GM21390 (cell line): ENCODE results near the gene ZNF800.
A peak's percentile ranks its signal among the peaks of the same experiment; 100 is the strongest.
"Not testable (repeated sequence)": the region's sequence is repeated elsewhere in the genome, so short reads cannot be mapped to it uniquely, and the experiment has no call there.

Source experiments
- ATAC-seq: cut with Tn5 transposase; IDR thresholded peaks from one replicate; pipeline ENCODE4 v1.9.1; 2021; ENCODE audit not compliant: unreplicated experiment

Gene ZNF800, protein sequence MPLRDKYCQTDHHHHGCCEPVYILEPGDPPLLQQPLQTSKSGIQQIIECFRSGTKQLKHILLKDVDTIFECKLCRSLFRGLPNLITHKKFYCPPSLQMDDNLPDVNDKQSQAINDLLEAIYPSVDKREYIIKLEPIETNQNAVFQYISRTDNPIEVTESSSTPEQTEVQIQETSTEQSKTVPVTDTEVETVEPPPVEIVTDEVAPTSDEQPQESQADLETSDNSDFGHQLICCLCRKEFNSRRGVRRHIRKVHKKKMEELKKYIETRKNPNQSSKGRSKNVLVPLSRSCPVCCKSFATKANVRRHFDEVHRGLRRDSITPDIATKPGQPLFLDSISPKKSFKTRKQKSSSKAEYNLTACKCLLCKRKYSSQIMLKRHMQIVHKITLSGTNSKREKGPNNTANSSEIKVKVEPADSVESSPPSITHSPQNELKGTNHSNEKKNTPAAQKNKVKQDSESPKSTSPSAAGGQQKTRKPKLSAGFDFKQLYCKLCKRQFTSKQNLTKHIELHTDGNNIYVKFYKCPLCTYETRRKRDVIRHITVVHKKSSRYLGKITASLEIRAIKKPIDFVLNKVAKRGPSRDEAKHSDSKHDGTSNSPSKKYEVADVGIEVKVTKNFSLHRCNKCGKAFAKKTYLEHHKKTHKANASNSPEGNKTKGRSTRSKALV

DNA sequence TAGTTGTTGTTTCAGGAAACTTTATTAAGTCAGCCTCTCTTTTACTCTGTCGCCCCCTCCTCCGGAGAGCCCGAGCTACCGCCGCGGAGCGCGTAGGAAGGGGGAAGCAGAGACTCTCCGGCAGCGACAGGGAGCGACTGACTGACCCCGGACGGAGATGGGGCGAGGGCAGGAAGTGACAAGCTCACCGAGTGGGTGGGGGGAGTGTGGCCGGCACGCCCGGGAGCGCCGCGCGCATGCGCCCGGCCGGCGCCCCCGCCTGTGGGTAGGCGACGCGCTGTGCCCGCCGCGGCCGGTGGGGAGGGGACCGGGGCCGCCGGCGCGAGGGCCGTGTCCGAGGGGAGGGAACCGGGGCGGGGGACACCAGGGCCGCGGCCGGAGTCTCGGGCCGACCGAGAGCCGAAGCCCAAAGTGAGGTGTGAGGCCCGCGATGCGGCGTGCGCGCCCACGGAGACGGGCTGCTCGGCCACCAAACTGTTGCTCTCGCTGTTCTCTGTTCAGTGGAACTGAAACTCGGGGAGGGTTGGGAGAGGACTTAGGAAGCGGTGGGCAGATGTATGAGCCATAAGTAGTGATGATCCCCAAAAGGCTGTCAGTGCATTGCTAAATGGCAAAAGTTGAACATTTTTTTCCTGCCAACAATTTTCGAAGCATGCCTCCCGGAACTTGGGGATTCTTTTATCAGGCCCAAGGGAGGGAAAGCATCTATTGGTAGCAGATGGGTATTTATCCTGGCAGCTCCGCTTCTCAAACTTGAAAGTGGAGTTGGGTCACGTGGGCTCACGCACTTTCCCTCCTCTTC lies at the start of gene ZNF800:
ZNF800 (minus strand) TSS at position 143 of the 802 bp plus-strand sequence. CDS start 1,151 bp downstream, outside the sequence.
- peak; percentile 76 for ATAC-seq

DNA sequence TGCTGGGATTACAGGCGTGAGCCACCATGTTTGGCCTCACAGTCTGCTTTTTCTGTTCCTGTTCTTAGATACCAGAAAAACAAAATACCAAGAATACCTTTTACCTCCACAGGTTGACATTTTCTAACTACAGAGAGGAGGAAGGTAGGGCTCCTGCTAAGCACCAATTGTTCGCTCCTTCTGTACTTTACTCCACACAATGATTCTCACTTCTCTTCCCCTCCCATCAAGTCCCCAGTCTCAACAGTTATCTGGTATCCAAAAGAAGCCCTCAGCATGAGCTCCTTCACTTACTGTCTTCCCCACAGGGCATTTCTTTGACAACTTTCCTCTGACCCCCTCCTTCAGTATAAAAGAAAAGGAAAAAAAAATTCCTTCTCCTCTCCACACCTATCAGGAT lies 47.7 kb upstream of the ZNF800 start:
- no peak for ATAC-seq

DNA sequence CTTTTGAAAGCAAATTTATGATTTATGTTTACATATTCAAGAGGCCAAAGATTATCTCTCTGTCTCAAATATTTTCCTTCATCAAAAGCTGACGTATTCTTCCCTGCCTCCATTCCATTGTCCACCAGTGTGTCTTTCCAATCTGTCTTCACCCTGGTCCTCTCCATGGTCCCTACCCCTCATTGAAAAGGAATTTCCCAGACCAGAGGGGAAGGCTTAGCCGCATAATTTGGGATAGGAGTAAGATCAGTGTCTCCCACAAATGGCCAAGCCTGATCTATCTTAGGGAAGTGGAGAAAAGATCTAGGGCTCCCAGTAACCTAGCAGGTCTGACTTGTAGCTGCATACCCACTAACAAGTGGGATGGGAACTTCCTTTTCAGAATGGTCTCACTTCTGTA lies 46.3 kb upstream of the ZNF800 start:
- ATAC-seq, result no peak

DNA sequence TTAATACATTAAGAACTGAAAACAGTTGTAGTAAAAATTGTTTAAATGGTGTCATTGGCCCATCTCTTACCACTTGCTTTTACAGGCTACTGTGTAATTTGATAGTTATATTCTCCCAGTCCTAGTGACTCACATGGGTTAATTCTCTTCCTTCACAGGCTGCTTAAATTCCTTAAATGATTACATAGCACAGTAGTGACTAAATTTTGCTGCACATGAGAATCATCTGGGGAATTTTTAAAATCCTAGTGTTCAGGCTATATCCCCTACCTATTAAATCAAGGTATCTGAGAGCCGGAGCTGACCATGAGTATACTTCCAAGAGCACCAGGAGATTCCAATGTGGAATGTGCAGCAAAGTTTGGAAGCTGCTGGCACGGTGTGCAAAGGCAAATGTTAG lies 45.3 kb upstream of the ZNF800 start:
- ATAC-seq, result no peak

DNA sequence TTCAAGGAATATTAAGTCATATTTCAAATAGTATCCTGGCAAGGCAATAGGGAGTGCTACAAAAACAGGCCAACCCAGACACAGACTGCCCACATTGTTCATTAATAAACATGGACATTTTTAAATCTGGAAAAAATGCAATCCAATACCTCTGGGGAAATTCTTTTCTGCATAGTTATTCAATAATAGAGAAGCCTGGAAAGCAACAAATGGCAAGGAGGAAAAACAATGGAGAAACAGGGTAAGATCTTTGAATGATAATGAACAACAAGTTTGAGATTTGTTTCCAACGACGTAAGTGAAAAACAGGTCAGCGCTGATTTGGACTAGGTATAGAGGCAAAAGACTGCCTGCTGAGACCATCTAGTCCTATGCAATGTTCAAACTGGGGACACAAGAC lies 44.7 kb upstream of the ZNF800 start:
- no peak for ATAC-seq

DNA sequence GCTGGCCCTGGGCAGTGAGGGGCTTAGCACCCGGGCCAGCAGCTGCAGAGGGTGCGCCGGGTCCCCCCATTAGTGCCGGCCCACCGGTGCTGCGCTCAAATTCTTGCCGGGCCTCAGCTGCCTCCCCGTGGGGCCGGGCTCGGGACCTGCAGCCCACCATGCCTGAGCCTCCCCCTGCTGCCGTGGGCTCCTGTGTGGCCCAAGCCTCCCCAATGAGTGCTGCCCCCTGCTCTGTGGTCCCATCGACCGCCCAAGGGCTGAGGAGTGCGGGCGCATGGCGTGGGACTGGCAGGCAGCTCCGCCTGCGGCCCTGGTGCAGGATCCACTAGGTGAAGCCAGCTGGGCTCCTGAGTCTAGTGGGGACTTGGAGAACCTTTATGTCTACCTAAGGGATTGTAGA lies 36.8 kb upstream of the ZNF800 start:
- ATAC-seq, result not testable (repeated sequence)

DNA sequence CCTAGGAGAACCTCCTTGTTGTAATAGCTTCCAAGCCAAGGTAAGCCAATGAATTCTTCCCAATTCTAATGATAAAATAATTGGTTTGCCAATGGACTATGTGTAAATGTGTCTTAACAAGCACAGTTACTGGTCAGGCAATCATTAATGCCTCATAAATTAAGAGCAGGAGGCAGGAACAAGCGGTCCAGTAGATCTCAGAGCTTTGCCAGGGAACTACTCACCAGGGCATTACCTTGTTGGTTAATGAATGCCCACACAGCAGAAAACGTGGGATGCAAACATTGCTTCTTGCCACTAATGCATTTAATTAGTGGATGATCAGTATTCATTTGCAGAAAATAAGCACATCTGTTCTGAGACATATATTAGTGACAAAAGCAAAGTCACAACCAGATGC lies 26.7 kb upstream of the ZNF800 start:
- no peak for ATAC-seq

DNA sequence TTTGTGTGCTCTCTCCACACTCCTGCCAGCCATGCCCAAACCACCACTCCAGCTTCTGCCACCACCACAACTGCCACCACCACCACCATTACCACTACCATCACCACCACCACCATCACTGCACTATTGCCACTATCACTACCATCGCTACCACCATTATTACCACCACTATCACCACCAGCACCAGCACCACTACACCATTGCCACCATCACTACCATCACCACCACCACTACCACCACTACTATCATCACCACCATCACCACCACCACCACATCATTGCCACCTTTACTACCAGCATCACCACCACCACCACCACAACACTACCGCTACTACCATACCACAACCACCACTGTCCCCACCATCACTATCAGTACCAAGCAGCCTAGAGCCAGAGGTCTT lies 26.0 kb upstream of the ZNF800 start:
- no peak for ATAC-seq

DNA sequence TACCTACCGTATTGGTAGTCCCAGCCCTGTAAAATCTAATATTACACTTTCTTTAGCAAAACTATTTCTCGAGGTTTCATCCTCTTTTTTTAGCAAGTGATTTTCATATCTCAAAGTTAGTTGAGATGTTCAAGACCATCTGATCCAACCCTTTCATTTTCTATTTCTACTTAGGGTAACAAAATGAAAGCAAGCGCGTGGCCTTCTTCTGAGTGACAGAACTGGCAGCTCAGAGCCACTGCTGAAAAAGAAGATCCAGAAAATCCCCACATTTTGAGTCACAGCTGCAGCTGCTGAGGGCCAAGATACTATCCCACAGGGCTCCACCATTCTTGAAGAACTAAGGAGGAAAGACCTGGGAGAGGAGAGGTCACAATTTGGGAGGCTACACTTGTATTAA lies 24.8 kb upstream of the ZNF800 start:
- ATAC-seq, result peak; percentile 82

DNA sequence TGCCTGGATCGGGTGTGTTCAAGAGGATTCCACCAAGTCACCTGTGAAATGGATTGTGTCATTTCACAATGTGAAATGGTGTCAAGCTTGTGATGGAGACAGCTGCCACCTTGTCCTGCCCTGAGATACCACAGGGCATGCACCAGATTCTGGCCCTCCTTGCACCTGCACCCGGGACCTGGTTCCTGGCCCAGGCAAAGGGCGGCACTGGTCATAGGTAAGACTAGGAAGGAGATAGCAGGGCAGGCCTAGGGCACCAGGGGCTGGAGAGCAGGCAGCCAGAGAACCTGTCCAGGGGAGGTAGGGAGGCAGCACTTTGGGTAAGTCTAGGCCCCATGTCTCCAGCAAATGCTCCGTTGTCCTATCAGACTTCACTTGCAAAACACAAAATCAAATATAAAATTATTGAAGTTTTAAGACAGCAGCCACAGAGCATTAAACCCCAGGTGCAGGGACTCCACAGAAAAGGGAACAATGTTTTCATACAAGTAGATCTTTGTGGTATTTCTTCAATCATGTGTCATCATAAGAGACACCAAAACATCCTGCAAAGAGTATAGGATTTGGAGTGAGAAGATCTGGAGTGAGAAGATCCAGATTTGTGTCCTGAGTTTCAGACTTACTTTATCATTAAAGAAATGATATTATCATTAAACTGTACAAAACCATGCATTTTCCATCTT lies 22.7 kb upstream of the ZNF800 start:
- no peak for ATAC-seq

DNA sequence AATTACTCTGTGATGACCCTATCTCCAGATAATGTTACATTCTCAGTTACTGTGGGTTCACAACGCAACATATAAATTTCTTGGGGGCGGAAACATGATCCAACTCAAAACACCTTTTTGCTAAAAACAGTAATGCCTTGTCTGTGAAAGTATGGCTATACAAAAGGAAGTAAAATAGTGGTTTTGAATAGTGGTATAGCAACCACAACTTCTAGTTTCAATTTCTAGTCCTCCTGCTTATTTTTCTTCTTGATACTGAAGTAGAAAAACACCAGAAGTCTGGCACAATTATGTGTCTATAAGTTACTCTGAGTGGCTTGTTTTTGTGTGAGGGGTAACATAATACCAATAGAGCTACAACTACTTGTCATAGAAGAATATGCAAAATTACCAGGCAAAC lies 21.5 kb upstream of the ZNF800 start:
- ATAC-seq, result peak; percentile 51

DNA sequence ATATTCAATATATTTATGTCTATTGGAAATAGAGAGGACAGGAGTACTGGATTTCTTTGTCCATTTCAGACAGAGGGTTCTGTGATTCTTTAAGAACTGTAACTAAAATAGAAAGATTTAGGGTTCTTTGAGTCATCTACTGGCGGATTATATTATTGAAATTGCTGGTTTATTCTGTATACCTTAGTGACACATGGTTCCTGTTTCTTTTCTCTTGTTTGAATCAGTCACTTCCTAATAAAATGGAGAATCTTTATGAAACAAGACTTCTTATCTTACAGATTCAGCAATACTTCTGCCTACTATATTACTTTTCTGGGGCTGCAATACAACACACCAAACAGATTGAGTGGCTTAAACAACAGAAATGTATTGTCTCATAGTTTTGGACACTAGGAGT lies 20.8 kb upstream of the ZNF800 start:
- ATAC-seq, result no peak

DNA sequence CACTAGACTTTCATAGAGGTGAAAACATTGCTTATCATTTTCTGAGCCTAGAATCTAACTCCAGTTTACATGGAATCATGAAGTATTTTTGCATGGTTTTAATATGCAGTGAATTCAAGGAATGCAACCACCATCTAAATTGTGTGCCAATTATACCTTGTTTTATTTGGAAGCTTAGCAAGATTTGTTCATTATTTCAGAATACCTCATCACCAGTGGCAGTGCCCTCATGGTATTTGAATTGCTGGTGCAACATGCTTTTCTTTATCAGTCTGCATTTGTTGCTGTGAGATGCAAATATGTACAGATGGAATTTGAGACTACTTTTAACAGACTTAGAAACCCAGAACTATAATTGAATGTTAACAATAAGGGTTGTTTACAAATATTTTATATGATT lies 18.7 kb upstream of the ZNF800 start:
- ATAC-seq, result no peak

DNA sequence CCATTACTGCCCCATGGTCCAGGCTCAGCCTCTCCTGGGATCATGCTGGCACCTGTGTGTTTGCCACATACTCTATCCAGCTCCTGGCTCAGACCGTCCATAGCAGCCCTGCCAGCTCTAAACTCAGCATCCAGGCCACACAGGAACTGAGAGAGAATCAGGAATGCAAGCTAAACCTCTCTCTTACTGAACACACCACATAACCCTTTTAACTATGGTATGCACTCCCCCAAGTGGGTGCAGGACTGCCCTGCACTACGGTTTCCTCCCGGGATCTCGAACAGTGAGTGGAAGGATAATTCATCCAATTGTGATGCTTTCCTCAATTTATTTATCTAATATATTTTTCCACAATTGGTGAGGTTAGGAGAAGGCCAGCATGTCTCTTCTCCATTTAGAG lies 17.1 kb upstream of the ZNF800 start:
- ATAC-seq, result no peak

DNA sequence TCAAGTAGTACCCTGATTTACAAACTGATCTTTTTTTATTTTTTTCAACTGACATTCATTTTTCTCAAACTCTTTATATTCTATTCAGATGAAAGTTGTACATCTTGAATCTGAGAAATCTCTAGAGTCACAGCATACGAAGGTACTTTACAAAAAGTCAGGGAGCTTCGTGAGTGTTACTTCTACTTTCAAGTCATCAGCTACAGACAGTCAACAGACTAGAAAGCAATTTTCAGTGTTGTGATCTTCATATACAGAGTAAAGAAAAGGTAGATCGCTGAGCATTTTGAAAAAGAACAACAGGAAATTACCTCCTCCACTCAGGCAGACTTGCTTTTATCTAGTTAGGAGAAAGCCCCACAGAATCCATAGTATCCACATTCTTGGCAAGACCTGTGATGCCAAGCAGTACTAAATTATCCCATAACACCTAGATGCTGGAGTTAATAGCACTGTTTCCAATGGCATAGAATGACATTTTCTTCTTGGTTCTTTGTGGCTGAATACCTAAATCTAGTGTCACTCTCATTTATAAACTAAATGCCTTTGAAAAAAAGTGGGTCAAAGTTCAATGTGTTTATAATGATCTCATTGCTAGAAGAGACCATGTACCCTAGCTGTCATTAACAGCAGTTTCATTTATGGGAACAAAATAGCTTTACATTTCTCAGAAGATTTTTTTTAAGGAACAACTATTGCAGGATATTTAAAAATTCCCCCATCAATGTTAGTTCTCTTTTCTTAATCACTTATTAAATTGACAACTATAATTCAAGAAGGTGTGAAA lies 12.0 kb upstream of the ZNF800 start:
- peak; percentile 90 for ATAC-seq

DNA sequence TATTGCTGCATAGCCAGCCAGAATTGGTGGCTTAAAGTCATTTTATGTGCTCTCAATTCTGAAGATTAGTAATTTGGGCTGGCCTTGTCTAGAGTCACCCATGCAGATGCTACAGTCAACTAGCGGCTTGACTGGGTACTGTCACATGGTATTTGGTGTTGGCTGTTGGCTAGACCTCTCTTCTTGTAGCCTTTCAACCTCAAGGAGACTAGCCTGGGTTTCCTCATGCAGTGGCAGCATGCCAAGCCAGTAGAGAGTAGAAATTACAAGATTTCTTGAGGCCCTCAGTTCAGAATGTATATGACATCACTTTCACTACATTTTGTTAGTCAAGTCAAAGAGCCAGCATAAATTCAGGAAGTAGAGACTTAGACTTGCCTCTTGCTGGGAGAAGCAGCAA lies 3.7 kb upstream of the ZNF800 start:
- no peak for ATAC-seq

DNA sequence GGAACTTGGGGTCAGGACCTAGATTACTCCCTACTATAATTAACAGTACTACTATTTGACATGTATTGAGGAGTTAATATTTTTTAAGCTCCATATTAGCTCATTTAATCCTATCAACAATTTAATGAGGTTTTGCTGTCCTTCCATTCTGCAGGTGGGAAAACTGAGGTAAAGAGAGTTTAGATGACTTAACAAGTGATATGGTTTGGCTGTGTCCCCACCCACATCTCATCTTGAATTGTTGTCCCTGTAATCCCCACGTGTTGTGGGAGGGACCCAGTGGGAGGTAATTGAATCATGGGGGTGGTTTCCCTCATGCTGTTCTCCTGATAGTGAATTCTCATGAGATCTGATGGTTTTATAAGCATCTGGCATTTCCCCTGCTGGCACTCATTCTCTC lies 2.6 kb upstream of the ZNF800 start:
- ATAC-seq, result not testable (repeated sequence)

DNA sequence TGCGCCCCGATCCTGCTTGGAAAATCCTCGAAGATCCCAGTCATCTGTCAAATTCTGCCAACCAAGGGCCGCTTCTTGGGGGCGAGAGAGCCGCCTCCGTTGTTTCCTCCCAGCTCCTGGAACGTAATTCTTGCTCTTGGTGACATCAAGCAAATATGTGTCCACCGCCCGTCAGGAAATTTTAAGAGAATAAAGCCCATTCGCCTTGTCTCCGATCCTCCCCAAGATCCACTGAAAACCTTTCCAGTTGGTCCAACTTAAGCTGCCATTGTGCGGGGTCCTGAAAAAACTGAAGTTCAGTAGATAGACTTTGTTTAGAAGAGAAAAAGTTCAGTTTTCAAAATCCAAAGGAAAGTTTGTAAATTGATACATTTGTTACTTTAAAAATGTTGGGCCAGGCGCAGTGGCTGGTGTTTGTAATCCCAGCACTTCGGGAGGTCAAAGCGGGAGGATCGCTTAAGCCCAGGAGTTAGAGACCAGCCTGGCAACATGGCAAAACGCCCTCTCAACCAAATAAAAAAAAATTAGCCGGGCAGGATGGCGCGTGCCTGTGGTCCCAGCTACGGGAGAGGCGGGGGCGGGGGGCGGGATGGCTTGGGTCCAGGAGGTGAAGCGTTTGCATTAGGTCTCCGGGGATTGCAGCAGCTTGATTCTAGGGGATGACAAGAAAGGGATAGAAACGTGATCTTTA lies 1.0 kb upstream of the ZNF800 start:
- ATAC-seq, result no peak

DNA sequence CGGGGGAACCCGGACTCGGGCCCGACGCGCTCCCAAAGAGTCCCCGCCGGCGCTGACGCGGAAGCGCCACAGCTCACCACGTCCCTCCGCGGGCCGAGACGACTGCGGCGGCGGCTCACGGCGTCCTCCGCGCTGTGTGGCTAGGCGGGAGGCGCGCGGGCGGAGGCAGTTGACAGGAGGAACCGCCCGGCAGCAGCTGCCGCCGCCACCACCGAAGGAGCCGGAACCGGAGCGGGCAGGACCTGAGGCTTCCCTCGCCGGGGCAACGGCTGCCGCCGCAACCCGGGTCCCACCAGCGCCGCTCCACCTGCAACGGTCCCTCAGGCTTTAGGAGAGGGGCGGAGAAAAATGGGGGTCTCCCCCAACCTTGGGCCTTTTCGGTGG lies 334 bp downstream of the ZNF800 start:
- ATAC-seq, result peak; percentile 36
